ENCODE measurements around the gene HNRNPA3. TPM values are rescaled to one million over a fixed set of nuclear protein-coding genes. Genes with fewer than 3 reads are reported as not detected.

Gene HNRNPA3
- total and polyA plus RNA-seq, 2 of the 13 experiments (the other 11 are each of a cell fraction or from before 2014, with no cell fraction given) = 73.3 to 97.7 TPM

DNA sequence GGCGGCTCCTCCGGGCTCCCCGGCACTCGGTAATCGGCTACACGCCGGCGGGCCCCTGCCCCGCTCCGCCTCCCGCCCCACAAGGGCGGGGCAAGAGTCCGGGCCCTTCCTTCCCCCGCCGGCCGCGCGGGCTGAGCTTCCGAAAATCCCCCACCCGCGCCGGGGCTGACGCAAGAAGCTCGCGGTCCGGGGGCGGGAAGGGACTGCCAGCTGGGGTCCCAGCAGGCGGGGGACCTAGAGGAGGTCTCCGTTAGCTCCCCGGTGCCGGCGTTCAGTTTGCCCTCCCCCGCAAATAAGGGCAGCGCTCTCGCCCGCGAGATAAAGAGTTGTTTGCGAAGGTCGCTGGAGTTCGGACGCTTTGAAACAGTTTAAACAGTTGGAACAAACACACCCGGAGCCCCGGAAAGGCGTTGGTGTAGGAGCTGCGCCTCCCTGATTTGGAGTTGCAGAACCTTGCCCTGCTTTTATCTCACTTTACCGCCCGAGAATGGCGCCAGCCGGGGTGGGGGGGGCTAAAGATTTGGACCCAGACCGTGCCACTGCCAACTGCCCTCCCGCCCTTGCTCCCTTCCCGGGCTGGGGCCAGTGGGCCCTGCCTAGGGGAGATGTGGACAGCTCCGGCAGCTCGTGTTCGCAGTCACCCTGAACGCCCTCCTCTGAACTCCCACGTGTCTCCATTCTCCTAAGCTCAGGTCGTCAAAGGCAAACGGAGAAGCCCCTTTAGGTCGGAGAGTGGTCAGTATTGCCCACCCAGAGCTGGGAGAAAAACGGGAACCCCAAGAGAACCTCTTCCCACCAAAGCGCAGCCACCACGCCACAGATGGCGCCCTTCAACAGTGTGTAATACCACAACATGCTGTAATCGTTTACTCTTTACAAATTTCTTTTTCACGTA lies 52.3 kb downstream of the HNRNPA3 start, which contains the start of gene NFE2L2 (continued):
- TF ChIP-seq, protein P1, sequence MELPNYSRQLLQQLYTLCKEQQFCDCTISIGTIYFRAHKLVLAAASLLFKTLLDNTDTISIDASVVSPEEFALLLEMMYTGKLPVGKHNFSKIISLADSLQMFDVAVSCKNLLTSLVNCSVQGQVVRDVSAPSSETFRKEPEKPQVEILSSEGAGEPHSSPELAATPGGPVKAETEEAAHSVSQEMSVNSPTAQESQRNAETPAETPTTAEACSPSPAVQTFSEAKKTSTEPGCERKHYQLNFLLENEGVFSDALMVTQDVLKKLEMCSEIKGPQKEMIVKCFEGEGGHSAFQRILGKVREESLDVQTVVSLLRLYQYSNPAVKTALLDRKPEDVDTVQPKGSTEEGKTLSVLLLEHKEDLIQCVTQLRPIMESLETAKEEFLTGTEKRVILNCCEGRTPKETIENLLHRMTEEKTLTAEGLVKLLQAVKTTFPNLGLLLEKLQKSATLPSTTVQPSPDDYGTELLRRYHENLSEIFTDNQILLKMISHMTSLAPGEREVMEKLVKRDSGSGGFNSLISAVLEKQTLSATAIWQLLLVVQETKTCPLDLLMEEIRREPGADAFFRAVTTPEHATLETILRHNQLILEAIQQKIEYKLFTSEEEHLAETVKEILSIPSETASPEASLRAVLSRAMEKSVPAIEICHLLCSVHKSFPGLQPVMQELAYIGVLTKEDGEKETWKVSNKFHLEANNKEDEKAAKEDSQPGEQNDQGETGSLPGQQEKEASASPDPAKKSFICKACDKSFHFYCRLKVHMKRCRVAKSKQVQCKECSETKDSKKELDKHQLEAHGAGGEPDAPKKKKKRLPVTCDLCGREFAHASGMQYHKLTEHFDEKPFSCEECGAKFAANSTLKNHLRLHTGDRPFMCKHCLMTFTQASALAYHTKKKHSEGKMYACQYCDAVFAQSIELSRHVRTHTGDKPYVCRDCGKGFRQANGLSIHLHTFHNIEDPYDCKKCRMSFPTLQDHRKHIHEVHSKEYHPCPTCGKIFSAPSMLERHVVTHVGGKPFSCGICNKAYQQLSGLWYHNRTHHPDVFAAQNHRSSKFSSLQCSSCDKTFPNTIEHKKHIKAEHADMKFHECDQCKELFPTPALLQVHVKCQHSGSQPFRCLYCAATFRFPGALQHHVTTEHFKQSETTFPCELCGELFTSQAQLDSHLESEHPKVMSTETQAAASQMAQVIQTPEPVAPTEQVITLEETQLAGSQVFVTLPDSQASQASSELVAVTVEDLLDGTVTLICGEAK (IDR thresholded peaks at IDR 0.05) = no peak
- TF ChIP-seq, protein P1 (CRISPR knock-in tag; IDR thresholded peaks at IDR 0.05) = peak; percentile 90
- TF ChIP-seq MXD1 (CRISPR knock-in tag; IDR thresholded peaks at IDR 0.05) (0 out of 2 replicates have a peak, but pooled peaks have one; percentile 11), ZNF30 (CRISPR knock-in tag; IDR thresholded peaks at IDR 0.05) (no peak), ZNF101 (CRISPR knock-in tag; IDR thresholded peaks at IDR 0.05; ENCODE audit: borderline replicate concordance, low read depth) (0 out of 2 replicates have a peak, but pooled peaks have one; percentile 34), NFE2 (CRISPR knock-in tag; IDR thresholded peaks at IDR 0.05) (peak; percentile 29; the same call in 1 of the 2 replicates), ARHGAP35 (CRISPR knock-in tag; IDR thresholded peaks at IDR 0.05; ENCODE audit: borderline replicate concordance) (peak; percentile 24; the same call in 1 of the 2 replicates), GPN1 (CRISPR knock-in tag; IDR thresholded peaks at IDR 0.05; ENCODE audit: borderline replicate concordance) (no peak), ARNTL (CRISPR knock-in tag; IDR thresholded peaks at IDR 0.05) (peak; percentile 84), ZNF550 (CRISPR knock-in tag; IDR thresholded peaks at IDR 0.05; ENCODE audit: borderline replicate concordance) (no peak)
- TF ChIP-seq, protein P2, sequence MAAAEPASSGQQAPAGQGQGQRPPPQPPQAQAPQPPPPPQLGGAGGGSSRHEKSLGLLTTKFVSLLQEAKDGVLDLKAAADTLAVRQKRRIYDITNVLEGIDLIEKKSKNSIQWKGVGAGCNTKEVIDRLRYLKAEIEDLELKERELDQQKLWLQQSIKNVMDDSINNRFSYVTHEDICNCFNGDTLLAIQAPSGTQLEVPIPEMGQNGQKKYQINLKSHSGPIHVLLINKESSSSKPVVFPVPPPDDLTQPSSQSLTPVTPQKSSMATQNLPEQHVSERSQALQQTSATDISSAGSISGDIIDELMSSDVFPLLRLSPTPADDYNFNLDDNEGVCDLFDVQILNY (CRISPR knock-in tag; conservative IDR thresholded peaks at IDR 0.05) = peak; percentile 81
- TF ChIP-seq, protein P3, sequence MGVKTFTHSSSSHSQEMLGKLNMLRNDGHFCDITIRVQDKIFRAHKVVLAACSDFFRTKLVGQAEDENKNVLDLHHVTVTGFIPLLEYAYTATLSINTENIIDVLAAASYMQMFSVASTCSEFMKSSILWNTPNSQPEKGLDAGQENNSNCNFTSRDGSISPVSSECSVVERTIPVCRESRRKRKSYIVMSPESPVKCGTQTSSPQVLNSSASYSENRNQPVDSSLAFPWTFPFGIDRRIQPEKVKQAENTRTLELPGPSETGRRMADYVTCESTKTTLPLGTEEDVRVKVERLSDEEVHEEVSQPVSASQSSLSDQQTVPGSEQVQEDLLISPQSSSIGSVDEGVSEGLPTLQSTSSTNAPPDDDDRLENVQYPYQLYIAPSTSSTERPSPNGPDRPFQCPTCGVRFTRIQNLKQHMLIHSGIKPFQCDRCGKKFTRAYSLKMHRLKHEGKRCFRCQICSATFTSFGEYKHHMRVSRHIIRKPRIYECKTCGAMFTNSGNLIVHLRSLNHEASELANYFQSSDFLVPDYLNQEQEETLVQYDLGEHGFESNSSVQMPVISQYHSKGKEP (CRISPR knock-in tag; IDR thresholded peaks at IDR 0.05) = no peak

Data from HepG2 (cell line).